Measurements from ENCODE around the gene LGR4.
A peak's percentile ranks its signal among the peaks of the same experiment; 100 is the strongest.

Gene LGR4

GRCh38 chr11:27485930-27486773, 13.6 kb upstream of the LGR4 start:
- DNase-seq = peak; percentile 50

GRCh38 chr11:27482793-27483192, 10.2 kb upstream of the LGR4 start:
- no peak for DNase-seq

GRCh38 chr11:27481992-27482391, 9.4 kb upstream of the LGR4 start:
- DNase-seq = no peak

GRCh38 chr11:27477831-27478230, 5.2 kb upstream of the LGR4 start:
- no peak for DNase-seq

- DNase-seq = no peak
Observed at GRCh38 chr11:27477243-27477642, 4.7 kb upstream of the LGR4 start.

GRCh38 chr11:27475622-27476021, 3.0 kb upstream of the LGR4 start:
- no peak for DNase-seq

GRCh38 chr11:27473017-27473406, 422 bp upstream of the LGR4 start:
- no peak for DNase-seq

GRCh38 chr11:27471589-27472397, 797 bp downstream of the LGR4 start:
- no peak for DNase-seq

- DNase-seq = no peak
Observed at GRCh38 chr11:27470826-27471588, 1.6 kb downstream of the LGR4 start.

GRCh38 chr11:27470166-27470565, 2.4 kb downstream of the LGR4 start:
- no peak for DNase-seq

GRCh38 chr11:27468995-27469695, 3.4 kb downstream of the LGR4 start:
- no peak for DNase-seq

GRCh38 chr11:27468209-27468994, 4.2 kb downstream of the LGR4 start:
- DNase-seq = no peak

- no peak for DNase-seq
Observed at GRCh38 chr11:27467181-27467913, 5.2 kb downstream of the LGR4 start.

- no peak for DNase-seq
Observed at GRCh38 chr11:27466363-27466762, 6.2 kb downstream of the LGR4 start.

- no peak for DNase-seq
Observed at GRCh38 chr11:27465629-27466028, 7.0 kb downstream of the LGR4 start.

- no peak for DNase-seq
Observed at GRCh38 chr11:27464909-27465308, 7.7 kb downstream of the LGR4 start.

GRCh38 chr11:27464289-27464696, 8.3 kb downstream of the LGR4 start:
- DNase-seq = no peak

- no peak for DNase-seq
Observed at GRCh38 chr11:27462543-27462942, 10.0 kb downstream of the LGR4 start.

- no peak for DNase-seq
Observed at GRCh38 chr11:27460158-27460978, 12.2 kb downstream of the LGR4 start.

GRCh38 chr11:27459191-27459590, 13.4 kb downstream of the LGR4 start:
- DNase-seq = no peak

Measured in activated CD4-positive, alpha-beta T cell treated with anti-CD3 and anti-CD28 coated beads, Interleukin-2, amount 50 U/mL, for 16 hours (primary cell).